ENCODE measurements around the gene SEMA6B.

- TF ChIP-seq CTCF (IDR thresholded peaks at IDR 0.05) = no peak
- no peak for TF ChIP-seq POLR2AphosphoS5 (IDR thresholded peaks at IDR 0.05)
- no peak for TF ChIP-seq EP300 (IDR thresholded peaks at IDR 0.05)
Measured at GRCh38 chr19:4592445-4592844, 33.0 kb upstream of the SEMA6B start.

All from esophagus muscularis mucosa (tissue), 4 donors.